Activated CD4-positive, alpha-beta T cell treated with anti-CD3 and anti-CD28 coated beads for 48 hours (primary cell): ENCODE data around the gene NUP160.
A peak's percentile ranks its signal among the peaks of the same experiment; 100 is the strongest.
"Not testable (repeated sequence)": the region's sequence is repeated elsewhere in the genome, so short reads cannot be mapped to it uniquely, and the experiment has no call there.

Source experiments
- DNase-seq: peaks from one replicate; pipeline ENCODE4 v3.0.0-alpha.2; 2020

Gene NUP160

GRCh38 chr11:47863189-47863897 is 15.2 kb upstream of the NUP160 start:
- DNase-seq, result no peak

- no peak for DNase-seq
These were observed 13.6 kb upstream of the NUP160 start for GRCh38 chr11:47861728-47862127.

GRCh38 chr11:47860536-47860935 is 12.4 kb upstream of the NUP160 start:
- DNase-seq, result no peak

GRCh38 chr11:47857892-47858543 is 9.9 kb upstream of the NUP160 start:
- no peak for DNase-seq

GRCh38 chr11:47857485-47857884 is 9.3 kb upstream of the NUP160 start:
- no peak for DNase-seq

GRCh38 chr11:47856186-47856585 is 8.0 kb upstream of the NUP160 start:
- DNase-seq, result no peak

GRCh38 chr11:47854667-47855066 is 6.5 kb upstream of the NUP160 start:
- DNase-seq, result no peak

- no peak for DNase-seq
These were observed 3.9 kb upstream of the NUP160 start for GRCh38 chr11:47852053-47852452.

- DNase-seq, result no peak
These were observed 2.2 kb upstream of the NUP160 start for GRCh38 chr11:47850337-47850736.

GRCh38 chr11:47848700-47849155 is 578 bp upstream of the NUP160 start:
- no peak for DNase-seq

GRCh38 chr11:47847537-47847891 is 636 bp downstream of the NUP160 start:
- no peak for DNase-seq

GRCh38 chr11:47846998-47847397 is 1.2 kb downstream of the NUP160 start:
- no peak for DNase-seq

- DNase-seq, result no peak
These were observed 4.6 kb downstream of the NUP160 start for GRCh38 chr11:47843361-47844055.

- DNase-seq, result no peak
These were observed 5.4 kb downstream of the NUP160 start for GRCh38 chr11:47842749-47843148.

- no peak for DNase-seq
These were observed 10.2 kb downstream of the NUP160 start for GRCh38 chr11:47837929-47838328.

- DNase-seq, result no peak
These were observed 10.9 kb downstream of the NUP160 start for GRCh38 chr11:47837292-47837691.

- not testable (repeated sequence) for DNase-seq
These were observed 18.1 kb downstream of the NUP160 start for GRCh38 chr11:47830013-47830412.

- no peak for DNase-seq
These were observed 19.9 kb downstream of the NUP160 start for GRCh38 chr11:47828284-47828683.

- not testable (repeated sequence) for DNase-seq
These were observed 25.5 kb downstream of the NUP160 start for GRCh38 chr11:47822664-47823063.

- no peak for DNase-seq
These were observed 28.4 kb downstream of the NUP160 start for GRCh38 chr11:47819743-47820142.

GRCh38 chr11:47800759-47801158 is 47.4 kb downstream of the NUP160 start:
- no peak for DNase-seq

- DNase-seq, result peak; percentile 66
These were observed 50.5 kb downstream of the NUP160 start for GRCh38 chr11:47797633-47798032.

- no peak for DNase-seq
These were observed 56.2 kb downstream of the NUP160 start for GRCh38 chr11:47791774-47792430.

GRCh38 chr11:47790017-47790416 is 58.1 kb downstream of the NUP160 start:
- not testable (repeated sequence) for DNase-seq
